A673 (cell line): Measurements from ENCODE around the gene ZNF385C. TPM values are rescaled to one million over a fixed set of nuclear protein-coding genes. Genes with fewer than 3 reads are reported as not detected.

Source experiments
- BruUV-seq: library from RNA; stranded (reverse); fragments of 400-500 nt; replicated peaks from 2 replicates; lab custom pipeline; 2021; lab: Mats Ljungman, UMichigan
- CTCF ChIA-PET: fragments of 300-600 bp; sonication (Branson Sonifier 250); formaldehyde crosslinking; loops from one replicate; lab custom pipeline; 2022; ENCODE audit warnings: antibody characterized with exemption; lab: Charles Lee
- POLR2A ChIA-PET: fragments of 300-600 bp; sonication (Branson Sonifier 250); formaldehyde crosslinking; loops from one replicate; lab custom pipeline; 2022; ENCODE audit warnings: antibody characterized with exemption; ENCODE audit not compliant: low non-redundant PET; lab: Charles Lee
- DNase-seq: peaks from one replicate; pipeline ENCODE4 v3.0.0-alpha.2; 2015; ENCODE audit warnings: low spot score
- H3K27ac ChIP-seq: fragments of 200-600 bp; sonication (generic); 2 replicates; pipeline ENCODE4 v1.5.1; 2016; ENCODE audit warnings: mixed run types, low read depth, mild to moderate bottlenecking, mixed read lengths, antibody characterized with exemption, low read length; ENCODE audit not compliant: poor library complexity, severe bottlenecking
- H3K27me3 ChIP-seq: fragments of 200-600 bp; sonication (generic); replicated peaks from 2 replicates; pipeline ENCODE4 v1.6.1; 2017; ENCODE audit warnings: mixed run types, low read depth, mild to moderate bottlenecking, mixed read lengths, antibody characterized with exemption, low read length; ENCODE audit not compliant: insufficient read depth, poor library complexity
- H3K36me3 ChIP-seq: fragments of 200-600 bp; sonication (generic); 2 replicates; pipeline ENCODE4 v1.6.1; 2016; ENCODE audit warnings: mixed run types, mild to moderate bottlenecking, mixed read lengths, antibody characterized with exemption, low read length; ENCODE audit not compliant: insufficient read depth, poor library complexity, severe bottlenecking
- H3K4me1 ChIP-seq: fragments of 200-600 bp; sonication (generic); 2 replicates; pipeline ENCODE4 v1.6.1; 2017; ENCODE audit warnings: mixed run types, mild to moderate bottlenecking, mixed read lengths, antibody characterized with exemption, low read length; ENCODE audit not compliant: insufficient read depth, poor library complexity, severe bottlenecking
- H3K4me3 ChIP-seq: fragments of 200-600 bp; sonication (generic); 2 replicates; pipeline ENCODE4 v1.5.1; 2016; ENCODE audit warnings: low read depth, mixed run types, mild to moderate bottlenecking, mixed read lengths, low read length; ENCODE audit not compliant: poor library complexity, severe bottlenecking
- H3K9me3 ChIP-seq: fragments of 200-600 bp; sonication (generic); 2 replicates; pipeline ENCODE4 v1.6.1; 2016; ENCODE audit warnings: mixed run types, low read depth, mild to moderate bottlenecking, mixed read lengths, antibody characterized with exemption, low read length; ENCODE audit not compliant: poor library complexity, severe bottlenecking
- EZH2 ChIP-seq: fragments of 200-600 bp; sonication (generic); IDR thresholded peaks from 2 replicates; pipeline ENCODE4 v1.6.1; 2017; ENCODE audit warnings: borderline replicate concordance, low read depth, mild to moderate bottlenecking, mixed read lengths, antibody characterized with exemption, low read length; ENCODE audit not compliant: poor library complexity, severe bottlenecking
- intact Hi-C: fragments of 100-400 bp; cut with micrococcal nuclease; formaldehyde crosslinking; loops from one replicate; pipeline ENCODE4 v1.10.0; 2022; ENCODE audit not compliant: unreplicated experiment
- total RNA-seq: library from RNA; stranded (reverse); gene quantifications from 2 replicates; pipeline ENCODE4 v1.2.3, GENCODE V29; 2021
- TF ChIP-seq, protein P1 (sequence below): fragments of 300-800, 200-600 bp; sonication (generic); conservative IDR thresholded peaks from 2 replicates; pipeline ENCODE4 v1.5.1; 2017; ENCODE audit warnings: low read depth, mild to moderate bottlenecking, antibody characterized with exemption, low read length, moderate library complexity, mixed read lengths

Gene ZNF385C
- total RNA-seq, 1 experiment from 2014 or later: 0.17 TPM

DNA sequence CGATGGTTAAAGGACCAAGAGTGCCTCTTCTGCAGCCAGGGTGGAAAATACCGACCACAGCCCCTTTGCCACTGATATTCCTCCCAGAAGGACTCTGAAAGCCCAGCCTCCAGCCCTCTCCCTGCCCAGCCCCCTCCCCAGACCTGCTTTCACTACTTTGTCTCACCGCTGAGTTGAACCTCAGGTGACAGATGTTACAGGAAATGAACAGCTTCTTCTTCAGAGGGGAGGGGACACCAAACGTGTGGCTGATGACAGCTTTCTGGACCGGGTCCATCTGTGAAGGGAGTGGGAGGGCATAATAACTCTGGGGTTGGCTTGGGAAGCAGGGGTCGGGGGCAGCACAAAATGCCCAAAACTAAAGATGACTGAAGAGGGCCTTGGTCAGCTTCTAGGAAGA lies 64.2 kb downstream of the ZNF385C start:
- POLR2A ChIA-PET: no interaction called here
- TF ChIP-seq EZH2: no peak
- TF ChIP-seq, protein P1, sequence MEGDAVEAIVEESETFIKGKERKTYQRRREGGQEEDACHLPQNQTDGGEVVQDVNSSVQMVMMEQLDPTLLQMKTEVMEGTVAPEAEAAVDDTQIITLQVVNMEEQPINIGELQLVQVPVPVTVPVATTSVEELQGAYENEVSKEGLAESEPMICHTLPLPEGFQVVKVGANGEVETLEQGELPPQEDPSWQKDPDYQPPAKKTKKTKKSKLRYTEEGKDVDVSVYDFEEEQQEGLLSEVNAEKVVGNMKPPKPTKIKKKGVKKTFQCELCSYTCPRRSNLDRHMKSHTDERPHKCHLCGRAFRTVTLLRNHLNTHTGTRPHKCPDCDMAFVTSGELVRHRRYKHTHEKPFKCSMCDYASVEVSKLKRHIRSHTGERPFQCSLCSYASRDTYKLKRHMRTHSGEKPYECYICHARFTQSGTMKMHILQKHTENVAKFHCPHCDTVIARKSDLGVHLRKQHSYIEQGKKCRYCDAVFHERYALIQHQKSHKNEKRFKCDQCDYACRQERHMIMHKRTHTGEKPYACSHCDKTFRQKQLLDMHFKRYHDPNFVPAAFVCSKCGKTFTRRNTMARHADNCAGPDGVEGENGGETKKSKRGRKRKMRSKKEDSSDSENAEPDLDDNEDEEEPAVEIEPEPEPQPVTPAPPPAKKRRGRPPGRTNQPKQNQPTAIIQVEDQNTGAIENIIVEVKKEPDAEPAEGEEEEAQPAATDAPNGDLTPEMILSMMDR: no peak
- Histone ChIP-seq H3K27ac (no peak overlapping the region), H3K36me3 (no peaks in the 10 kb centered on the region), H3K4me3 (no peak overlapping the region), H3K9me3 (no peaks in the 10 kb centered on the region), H3K27me3 (no peaks in the 10 kb centered on the region), H3K4me1 (no peaks in the 10 kb centered on the region)
- intact Hi-C loops: no loop called here
- CTCF ChIA-PET: interaction anchor here (0.7 kb wide), 1 partner anchor 14 kb away, joined by 3 read pairs; no protein-coding TSS in a partner anchor
- DNase-seq: no peak
- no TSS peak for BruUV-seq

- Histone ChIP-seq H3K27me3 (no peaks in the 10 kb centered on the region), H3K27ac (no peak overlapping the region), H3K36me3 (no peaks in the 10 kb centered on the region), H3K9me3 (no peaks in the 10 kb centered on the region), H3K4me1 (no peaks in the 10 kb centered on the region), H3K4me3 (no peak overlapping the region)
- DNase-seq: no peak
- intact Hi-C loops: no loop called here
- CTCF ChIA-PET: interaction anchor here (0.6 kb wide), 1 partner anchor 30 kb away, joined by 13 read pairs; no protein-coding TSS in a partner anchor
- POLR2A ChIA-PET: no interaction called here
- TF ChIP-seq EZH2: no peak
- TF ChIP-seq, protein P1: no peak
- BruUV-seq: no TSS peak
Observed at GRCh38 chr17:42031584-42031983, 66.7 kb downstream of the ZNF385C start.

GRCh38 chr17:42028791-42029127 lies 69.5 kb downstream of the ZNF385C start:
- TF ChIP-seq EZH2: no peak
- TF ChIP-seq, protein P1: no peak
- intact Hi-C loops: no loop called here
- ChIA-PET POLR2A (interaction anchor here (0.5 kb wide), 1 partner anchor 133 kb away, joined by 3 read pairs; no protein-coding TSS in a partner anchor), CTCF (no interaction called here)
- H3K4me3 ChIP-seq: no peak overlapping the region
- no peak overlapping the region for H3K27ac ChIP-seq
- no TSS peak for BruUV-seq
- DNase-seq: no peak
- H3K27me3 ChIP-seq: no peaks in the 10 kb centered on the region
- no peaks in the 10 kb centered on the region for H3K9me3 ChIP-seq
- no peaks in the 10 kb centered on the region for H3K4me1 ChIP-seq
- H3K36me3 ChIP-seq: no peaks in the 10 kb centered on the region
